B cell (primary cell): Measurements from ENCODE around the gene PPP2R5C.
"Not testable (repeated sequence)": the region's sequence is repeated elsewhere in the genome, so short reads cannot be mapped to it uniquely, and the experiment has no call there.

Experiments
- CTCF ChIP-seq: fragments of 200-600 bp; IDR thresholded peaks from one replicate; pipeline ENCODE4 v1.8.0; 2022; ENCODE audit warnings: antibody characterized with exemption, mild to moderate bottlenecking
- EZH2 ChIP-seq: IDR thresholded peaks from 2 replicates; pipeline ENCODE4 v1.6.1; 2012; ENCODE audit warnings: borderline replicate concordance, low read depth, mild to moderate bottlenecking, moderate library complexity, low read length; ENCODE audit not compliant: insufficient read depth, poor library complexity, severe bottlenecking

DNA sequence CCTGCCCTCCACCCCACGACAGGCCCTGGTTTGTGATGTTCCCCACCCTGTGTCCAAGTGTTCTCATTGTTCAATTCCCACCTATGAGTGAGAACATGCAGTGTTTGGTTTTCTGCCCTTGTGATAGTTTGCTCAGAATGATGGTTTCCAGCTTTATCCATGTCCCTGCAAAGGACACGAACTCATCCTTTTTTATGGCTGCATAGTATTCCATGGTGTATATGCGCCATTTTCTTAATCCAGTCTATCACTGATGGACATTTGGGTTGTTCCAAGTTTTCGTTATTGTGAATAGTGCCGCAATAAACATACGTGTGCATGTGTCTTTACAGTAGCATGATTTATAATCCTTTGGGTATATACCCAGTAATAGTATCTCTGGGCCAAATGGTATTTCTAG, 17.1 kb upstream of the PPP2R5C start:
- not testable (repeated sequence) for TF ChIP-seq CTCF, EZH2
